AG09309 (cell line): ENCODE results near the gene NHSL1.

Experiments used
- DNase-seq: peaks from one replicate; pipeline ENCODE4 v3.0.0-alpha.2; 2010; ENCODE audit warnings: low read depth
- H3K4me3 ChIP-seq: 2 replicates; pipeline ENCODE4 v1.5.1; 2011; ENCODE audit warnings: mild to moderate bottlenecking, low read depth, low read length, moderate library complexity; ENCODE audit not compliant: control insufficient read depth
- TF ChIP-seq, protein P1 (sequence below): IDR thresholded peaks from 2 replicates; pipeline ENCODE4 v1.5.1; 2011; ENCODE audit warnings: mild to moderate bottlenecking, low read depth, low read length, inconsistent platforms; ENCODE audit not compliant: insufficient read depth, control insufficient read depth; ENCODE audit errors: missing control alignments

NHSL1 gene

DNA sequence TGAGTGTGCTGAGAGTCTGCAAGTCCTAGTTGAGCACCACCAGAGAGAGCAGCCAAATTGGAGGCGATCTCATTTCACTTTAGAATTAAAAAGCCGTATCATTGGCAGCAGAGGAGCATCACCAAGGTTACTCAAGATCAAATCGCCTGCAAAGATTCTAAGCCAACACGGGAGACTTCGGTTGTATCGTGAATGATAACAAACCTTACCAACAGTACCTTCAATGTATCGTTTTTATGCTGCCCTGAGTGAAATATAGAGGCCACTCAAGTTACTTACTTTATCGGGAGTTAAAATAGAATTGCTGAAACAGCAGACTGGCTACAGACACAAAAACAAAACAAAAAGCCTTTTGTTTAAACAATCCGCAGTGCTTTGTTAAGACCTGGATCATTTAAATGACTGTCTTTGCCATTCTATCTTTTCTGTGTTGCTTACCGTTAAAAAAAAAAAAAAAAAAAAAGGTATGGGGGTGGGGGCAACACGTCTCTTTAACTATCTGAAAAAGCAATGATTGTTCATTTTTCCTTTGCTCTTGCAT, 14.2 kb downstream of the NHSL1 start:
- TF ChIP-seq, protein P1, sequence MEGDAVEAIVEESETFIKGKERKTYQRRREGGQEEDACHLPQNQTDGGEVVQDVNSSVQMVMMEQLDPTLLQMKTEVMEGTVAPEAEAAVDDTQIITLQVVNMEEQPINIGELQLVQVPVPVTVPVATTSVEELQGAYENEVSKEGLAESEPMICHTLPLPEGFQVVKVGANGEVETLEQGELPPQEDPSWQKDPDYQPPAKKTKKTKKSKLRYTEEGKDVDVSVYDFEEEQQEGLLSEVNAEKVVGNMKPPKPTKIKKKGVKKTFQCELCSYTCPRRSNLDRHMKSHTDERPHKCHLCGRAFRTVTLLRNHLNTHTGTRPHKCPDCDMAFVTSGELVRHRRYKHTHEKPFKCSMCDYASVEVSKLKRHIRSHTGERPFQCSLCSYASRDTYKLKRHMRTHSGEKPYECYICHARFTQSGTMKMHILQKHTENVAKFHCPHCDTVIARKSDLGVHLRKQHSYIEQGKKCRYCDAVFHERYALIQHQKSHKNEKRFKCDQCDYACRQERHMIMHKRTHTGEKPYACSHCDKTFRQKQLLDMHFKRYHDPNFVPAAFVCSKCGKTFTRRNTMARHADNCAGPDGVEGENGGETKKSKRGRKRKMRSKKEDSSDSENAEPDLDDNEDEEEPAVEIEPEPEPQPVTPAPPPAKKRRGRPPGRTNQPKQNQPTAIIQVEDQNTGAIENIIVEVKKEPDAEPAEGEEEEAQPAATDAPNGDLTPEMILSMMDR, result no peak
- H3K4me3 ChIP-seq, result no peak overlapping the region
- DNase-seq, result no peak

DNA sequence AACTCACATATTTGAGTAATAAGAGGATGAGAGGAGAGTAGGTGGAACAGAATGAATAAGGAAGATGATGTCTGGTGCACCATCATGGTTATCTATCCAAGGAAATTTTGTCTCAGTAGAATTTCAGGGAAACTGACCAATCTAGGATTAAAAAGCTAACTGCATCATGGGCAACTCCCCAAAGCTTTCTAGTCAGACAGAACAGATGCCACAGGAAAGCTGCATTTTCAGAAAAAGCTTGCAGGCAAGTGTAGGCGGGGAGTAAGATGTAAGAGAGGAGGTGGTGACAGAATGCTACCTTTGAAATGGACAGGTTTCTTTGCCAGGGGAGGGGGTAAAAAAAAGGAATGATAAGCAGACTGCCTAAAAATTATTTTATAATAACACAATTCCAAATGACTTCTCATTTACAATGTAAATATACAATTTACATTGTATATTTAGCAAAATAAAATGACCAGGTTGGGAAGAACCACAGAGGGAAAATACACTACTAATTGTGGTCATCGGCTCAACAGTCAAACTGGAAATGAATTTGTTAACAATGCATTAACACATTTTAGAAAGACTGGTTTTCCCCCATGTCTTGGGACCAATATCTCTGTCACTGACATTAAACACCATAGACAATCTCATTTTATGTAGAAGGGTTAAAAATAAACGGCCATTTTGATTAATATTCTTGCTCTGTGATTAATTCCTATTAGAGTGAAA, 15.1 kb downstream of the NHSL1 start:
- H3K4me3 ChIP-seq, result no peak overlapping the region
- TF ChIP-seq, protein P1, result no peak
- DNase-seq, result no peak

DNA sequence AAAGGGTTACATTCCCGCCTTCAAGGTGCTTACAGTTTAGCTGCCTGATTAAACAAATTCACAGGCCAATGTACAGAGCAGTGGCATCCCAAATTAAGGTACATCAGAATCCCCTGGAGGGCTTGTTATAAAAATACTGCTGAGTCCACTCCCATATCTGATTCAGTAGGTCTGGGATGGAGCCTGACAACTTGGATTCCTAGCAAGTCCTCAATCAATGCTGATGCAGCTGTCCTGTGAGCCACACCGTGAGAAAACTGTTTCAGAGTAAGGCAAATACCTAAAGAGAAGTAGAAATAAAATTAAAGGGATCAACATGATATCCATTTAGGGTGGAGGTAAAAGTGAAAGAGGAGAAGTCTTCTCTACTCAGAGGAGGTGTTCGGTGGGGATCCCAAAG, 16.5 kb downstream of the NHSL1 start:
- TF ChIP-seq, protein P1, result no peak
- no peak overlapping the region for H3K4me3 ChIP-seq
- no peak for DNase-seq

DNA sequence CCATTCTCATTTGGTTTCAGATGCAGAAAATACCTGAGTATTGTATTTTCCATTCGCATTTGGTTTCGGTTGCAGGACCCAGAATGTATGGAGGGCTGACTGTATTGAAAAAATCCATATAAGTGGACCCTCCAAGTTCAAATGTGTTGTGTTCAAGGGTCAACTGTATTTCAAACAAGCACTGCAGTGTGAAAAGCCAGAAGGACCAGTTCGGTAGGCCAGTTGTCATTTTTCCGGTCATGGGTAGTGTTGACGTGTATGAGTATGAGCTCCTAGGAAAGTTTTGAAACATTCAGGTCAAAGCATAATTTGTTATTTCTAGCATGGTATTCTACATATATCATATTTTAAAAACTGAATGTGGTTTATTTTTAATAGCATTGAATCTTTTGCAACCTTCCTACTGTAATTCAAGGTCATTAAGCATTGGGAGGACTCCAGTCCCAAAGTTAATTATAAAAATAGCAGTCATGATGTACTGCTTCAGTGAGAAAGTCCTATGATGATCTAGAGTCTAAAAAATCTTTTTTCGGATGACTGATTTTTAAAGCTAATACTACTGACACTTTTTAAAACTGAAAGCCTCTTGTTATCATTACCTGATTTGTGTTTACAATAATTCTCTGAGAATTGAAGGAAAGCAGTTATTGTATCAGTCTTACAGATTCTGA, 18.9 kb downstream of the NHSL1 start:
- DNase-seq, result no peak
- no peak overlapping the region for H3K4me3 ChIP-seq
- TF ChIP-seq, protein P1, result no peak

DNA sequence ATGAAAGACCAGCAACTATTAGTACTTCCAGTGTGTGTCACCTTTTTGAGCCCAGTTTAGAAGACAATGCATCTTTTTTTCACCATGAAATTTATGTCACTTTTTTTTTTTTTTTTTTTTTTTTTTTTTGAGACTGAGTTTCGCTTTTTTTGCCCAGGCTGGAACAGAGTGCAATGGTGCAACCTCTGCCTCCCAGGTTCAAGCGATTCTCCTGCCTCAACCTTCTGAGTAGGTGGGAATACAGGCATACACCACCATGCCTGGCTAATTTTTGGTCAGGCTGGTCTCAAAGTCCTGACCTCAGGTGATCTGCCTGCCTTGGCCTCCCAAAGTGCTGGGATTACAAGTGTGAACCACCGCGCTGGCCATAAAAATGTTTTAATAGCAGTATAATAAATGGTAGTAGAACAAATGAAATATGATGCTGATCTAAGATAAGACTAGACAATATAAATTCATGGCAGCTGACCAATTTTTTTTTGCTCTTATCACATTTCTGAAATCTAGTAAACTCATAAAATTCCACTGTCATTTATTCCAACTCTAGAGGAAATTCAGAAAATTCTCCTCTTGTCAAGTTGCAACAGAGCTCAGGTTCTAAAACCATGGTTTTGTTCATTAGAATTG, 21.3 kb downstream of the NHSL1 start:
- no peak for DNase-seq
- no peak overlapping the region for H3K4me3 ChIP-seq
- TF ChIP-seq, protein P1, result no peak

DNA sequence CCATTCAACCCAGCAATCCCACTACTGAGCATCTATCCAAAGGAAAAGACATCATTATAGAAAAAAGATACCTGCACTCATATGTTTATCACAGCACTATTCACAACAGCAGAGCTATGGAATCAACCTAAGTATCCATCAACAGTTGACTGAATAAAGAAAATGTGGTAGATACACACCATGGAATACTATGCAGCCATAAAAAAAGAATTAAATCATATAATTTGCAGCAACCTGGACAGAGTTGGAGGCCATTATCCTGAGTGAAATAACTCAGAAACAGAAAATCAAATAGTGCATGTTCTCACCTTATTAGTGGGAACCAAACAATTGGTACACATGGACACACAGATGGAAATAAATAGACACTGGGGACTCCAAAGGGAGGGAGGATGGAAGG, 23.2 kb downstream of the NHSL1 start:
- no peak for DNase-seq
- H3K4me3 ChIP-seq, result no peak overlapping the region
- TF ChIP-seq, protein P1, result no peak
